GM04504 (cell line): ENCODE data around the gene EPB41L4A.

Experiments
- DNase-seq: peaks from one replicate; pipeline ENCODE4 v3.0.0-alpha.2; 2012; ENCODE audit warnings: low read depth

EPB41L4A gene

GRCh38 chr5:112353678-112354077 lies 65.4 kb downstream of the EPB41L4A start:
- no peak for DNase-seq

- no peak for DNase-seq
These were observed 67.9 kb downstream of the EPB41L4A start for GRCh38 chr5:112351225-112351624.

GRCh38 chr5:112350626-112351025 lies 68.5 kb downstream of the EPB41L4A start:
- no peak for DNase-seq

- DNase-seq = no peak
These were observed 69.7 kb downstream of the EPB41L4A start for GRCh38 chr5:112349371-112349770.

GRCh38 chr5:112348915-112349314 lies 70.2 kb downstream of the EPB41L4A start:
- no peak for DNase-seq

GRCh38 chr5:112348387-112348786 lies 70.7 kb downstream of the EPB41L4A start:
- no peak for DNase-seq

- no peak for DNase-seq
These were observed 72.5 kb downstream of the EPB41L4A start for GRCh38 chr5:112346411-112347044.

- no peak for DNase-seq
These were observed 74.5 kb downstream of the EPB41L4A start for GRCh38 chr5:112344540-112344939.

GRCh38 chr5:112342389-112342788 lies 76.7 kb downstream of the EPB41L4A start:
- no peak for DNase-seq

GRCh38 chr5:112339761-112340160 lies 79.3 kb downstream of the EPB41L4A start:
- DNase-seq = no peak

GRCh38 chr5:112338681-112339337 lies 80.3 kb downstream of the EPB41L4A start:
- DNase-seq = peak; percentile 3

GRCh38 chr5:112333331-112333781 lies 85.7 kb downstream of the EPB41L4A start:
- DNase-seq = no peak

GRCh38 chr5:112331892-112332291 lies 87.2 kb downstream of the EPB41L4A start:
- no peak for DNase-seq

- DNase-seq = no peak
These were observed 89.5 kb downstream of the EPB41L4A start for GRCh38 chr5:112329419-112330090.

GRCh38 chr5:112323166-112323565 lies 95.9 kb downstream of the EPB41L4A start:
- DNase-seq = no peak

- DNase-seq = no peak
These were observed 98.7 kb downstream of the EPB41L4A start for GRCh38 chr5:112320408-112320807.

GRCh38 chr5:112318346-112318745 lies 100.7 kb downstream of the EPB41L4A start:
- no peak for DNase-seq

GRCh38 chr5:112317866-112318265 lies 101.2 kb downstream of the EPB41L4A start:
- no peak for DNase-seq

- DNase-seq = no peak
These were observed 102.3 kb downstream of the EPB41L4A start for GRCh38 chr5:112316731-112317130.

GRCh38 chr5:112316006-112316405 lies 103.1 kb downstream of the EPB41L4A start:
- DNase-seq = no peak

GRCh38 chr5:112312295-112313275 lies 106.5 kb downstream of the EPB41L4A start:
- DNase-seq = no peak

- no peak for DNase-seq
These were observed 108.3 kb downstream of the EPB41L4A start for GRCh38 chr5:112310746-112311145.
